NCI-H1930 (cell line): Measurements from ENCODE around the gene AGAP1.

ENCODE experiments used
- DNase-seq, 2 experiments: peaks; one replicate each; lab custom pipeline; 2025; lab: John Stamatoyannopoulos, UW

Gene AGAP1

GRCh38 chr2:235493775-235494715 is at the start of gene AGAP1:
AGAP1 (plus strand) TSS chr2:235494043.
- DNase-seq = peak; percentile 77 to 87

DNA sequence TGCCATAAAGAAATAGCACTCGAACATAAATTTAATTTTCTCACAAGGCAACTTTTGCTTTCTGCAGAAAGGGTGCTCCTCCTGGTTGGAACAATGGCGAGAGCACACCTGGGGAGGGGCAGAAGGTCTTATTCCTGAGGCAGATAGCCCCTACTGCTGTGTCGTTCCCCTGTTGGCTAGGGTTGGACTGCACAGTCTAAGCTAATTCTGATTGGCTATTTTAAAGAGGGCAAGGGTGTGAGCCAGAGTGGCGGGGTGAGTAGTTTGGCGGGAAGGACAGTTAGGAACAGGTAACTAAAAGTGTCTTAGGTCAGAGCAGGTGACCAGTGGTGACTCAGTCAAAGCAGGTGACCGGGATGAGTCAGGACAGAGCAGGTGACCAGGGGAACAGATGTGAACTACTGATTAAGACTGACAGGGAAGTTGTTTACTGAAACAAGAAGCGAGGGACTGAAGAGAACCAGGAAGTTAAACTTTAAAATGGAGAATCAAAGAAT is 49.7 kb upstream of the AGAP1 start:
- DNase-seq = no peak

DNA sequence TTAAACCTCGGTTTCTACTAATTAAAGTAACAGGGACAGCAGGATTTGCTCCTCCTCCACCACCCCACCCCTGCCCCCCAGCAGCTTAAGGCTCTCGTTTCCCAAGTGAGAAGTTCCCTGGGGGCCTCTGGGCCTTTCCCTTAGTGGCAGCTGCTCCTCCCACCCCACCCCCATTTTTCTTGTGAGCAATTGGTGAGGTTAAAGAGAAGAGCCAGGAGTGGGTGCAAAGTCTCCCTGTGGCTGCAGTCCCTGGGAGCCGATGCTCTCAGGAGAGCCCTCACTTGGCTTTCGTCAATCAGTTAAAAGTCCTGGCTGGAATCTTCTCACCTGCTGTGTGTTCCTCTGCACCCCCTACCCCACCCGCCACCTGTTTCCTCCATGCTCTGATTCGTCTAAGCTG is 48.7 kb upstream of the AGAP1 start:
- DNase-seq = no peak

GRCh38 chr2:235446082-235446481 is 47.8 kb upstream of the AGAP1 start:
- DNase-seq = no peak

DNA sequence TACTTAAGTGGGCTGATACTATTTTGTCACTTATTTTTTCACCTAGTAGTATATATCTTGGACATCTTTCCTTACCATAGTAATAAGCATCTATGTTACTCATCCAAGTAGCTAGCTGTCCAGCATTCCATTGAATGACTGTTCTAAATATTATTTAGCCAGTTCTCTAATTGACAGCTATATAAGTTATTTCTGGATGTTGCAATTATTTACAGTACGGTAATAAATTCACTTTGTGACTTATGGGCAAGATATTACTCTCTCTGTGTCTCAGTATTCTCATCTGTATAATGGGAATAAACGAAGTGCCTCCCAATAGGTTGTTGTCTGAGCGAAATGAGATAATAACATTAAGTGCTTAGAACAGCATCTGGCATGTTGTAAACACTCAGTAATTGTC is 46.6 kb upstream of the AGAP1 start:
- no peak for DNase-seq

DNA sequence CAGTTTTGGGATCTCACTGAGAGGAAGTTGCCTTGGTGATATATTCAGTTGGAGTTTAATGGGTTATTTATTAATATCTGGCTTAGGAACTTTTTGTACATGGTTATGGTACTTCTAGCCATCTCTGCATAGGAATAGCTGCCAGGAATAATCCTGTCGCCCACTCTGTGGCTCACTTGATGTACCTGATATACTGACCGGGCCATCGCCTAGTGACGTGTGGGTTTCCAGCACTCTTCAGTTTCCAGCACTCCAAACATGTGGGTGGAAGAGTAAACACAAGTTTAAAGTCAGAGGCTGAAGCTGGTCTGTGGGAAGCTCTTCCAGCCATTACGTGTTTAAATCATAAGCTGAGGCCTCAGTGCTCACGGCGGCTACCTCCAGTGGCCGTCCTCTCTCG is 44.3 kb upstream of the AGAP1 start:
- DNase-seq = no peak

DNA sequence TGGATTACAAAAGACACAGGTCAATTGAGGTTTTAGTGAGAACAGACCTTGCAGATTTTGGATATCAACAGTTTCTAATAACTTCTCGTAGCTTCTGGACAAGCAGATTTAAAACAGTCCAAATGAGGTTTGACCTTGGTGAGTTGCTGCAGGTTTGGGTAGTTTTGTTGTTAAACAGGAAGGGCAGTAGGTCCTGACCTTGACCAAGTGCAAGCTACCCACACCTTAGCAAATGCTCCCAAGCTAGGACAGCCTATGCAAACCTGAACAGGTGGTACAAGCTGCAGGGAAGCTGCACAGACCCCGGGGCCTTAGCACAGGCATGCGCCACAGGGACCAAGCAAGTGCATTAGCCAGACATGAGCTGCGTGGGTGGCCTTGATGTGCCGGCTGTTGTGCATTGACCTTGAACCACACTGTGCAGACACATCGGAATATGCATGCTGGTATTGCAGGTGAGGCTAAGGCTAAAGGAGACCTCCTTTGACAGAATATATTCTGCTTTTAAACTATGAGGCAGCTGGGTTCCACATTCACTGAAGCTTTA is 40.2 kb upstream of the AGAP1 start:
- no peak for DNase-seq

- no peak for DNase-seq
Observed at GRCh38 chr2:235458839-235459273, 35.0 kb upstream of the AGAP1 start.

- DNase-seq = no peak
Observed at GRCh38 chr2:235460548-235461047, 33.2 kb upstream of the AGAP1 start.

- DNase-seq = no peak
Observed at GRCh38 chr2:235461763-235462414, 32.0 kb upstream of the AGAP1 start.

- DNase-seq = no peak
Observed at GRCh38 chr2:235462415-235462790, 31.4 kb upstream of the AGAP1 start.

DNA sequence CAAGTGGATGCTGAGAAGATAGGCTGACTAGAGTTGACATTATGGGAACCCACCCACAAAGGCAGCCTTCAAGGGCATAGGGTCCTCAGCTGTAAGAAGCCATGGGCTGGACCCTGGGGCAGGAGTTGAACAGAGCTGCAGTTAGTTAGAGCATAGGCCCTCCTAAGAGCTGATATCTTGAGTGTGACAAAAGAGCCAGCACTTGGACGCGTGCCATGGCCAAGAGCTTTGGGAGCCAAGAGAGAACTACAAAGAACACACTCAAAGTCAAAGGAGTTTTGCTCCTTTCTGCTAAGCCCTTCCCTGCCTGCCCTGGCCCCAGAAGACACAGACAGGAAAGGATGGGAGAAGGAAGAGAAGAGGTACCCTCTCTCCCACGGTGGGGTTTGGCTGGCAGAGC is 29.9 kb upstream of the AGAP1 start:
- DNase-seq = no peak

GRCh38 chr2:235467588-235467987 is 26.3 kb upstream of the AGAP1 start:
- DNase-seq = no peak

DNA sequence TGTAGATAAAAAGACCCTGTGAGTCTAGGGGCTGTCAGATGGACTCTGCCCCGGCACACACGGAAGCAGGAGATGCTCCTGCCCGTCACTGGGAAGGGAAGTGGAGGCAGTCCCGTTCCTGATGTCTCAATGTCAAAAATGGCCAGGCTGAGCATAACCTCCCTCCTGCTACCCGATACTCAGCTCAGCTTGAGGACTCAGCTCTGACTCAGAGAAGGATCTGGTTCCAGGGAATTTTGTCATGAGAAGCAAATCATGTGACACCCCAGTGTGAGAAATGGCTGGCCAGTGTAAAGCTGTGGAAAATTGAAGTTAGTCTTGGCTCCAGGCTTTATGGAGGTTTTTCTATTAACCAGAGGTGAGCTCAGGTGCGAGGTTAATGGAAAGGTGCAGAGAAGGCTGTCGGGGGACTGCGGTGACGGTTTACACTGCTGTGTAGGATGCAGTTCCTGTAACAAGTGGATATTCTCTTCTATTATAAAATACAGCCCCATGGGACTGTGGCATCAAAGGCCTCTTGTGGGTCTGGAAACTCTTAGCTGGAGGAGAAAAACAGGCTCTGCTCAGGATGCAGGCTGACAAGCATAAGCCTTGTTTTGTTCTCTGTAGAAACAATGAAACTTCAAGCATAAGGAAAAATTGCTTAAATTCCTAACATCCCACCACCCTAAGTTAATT is 24.7 kb upstream of the AGAP1 start:
- DNase-seq = no peak

- peak in 1 of 2 experiments; percentile 21 for DNase-seq
Observed at GRCh38 chr2:235471186-235471747, 22.6 kb upstream of the AGAP1 start.

DNA sequence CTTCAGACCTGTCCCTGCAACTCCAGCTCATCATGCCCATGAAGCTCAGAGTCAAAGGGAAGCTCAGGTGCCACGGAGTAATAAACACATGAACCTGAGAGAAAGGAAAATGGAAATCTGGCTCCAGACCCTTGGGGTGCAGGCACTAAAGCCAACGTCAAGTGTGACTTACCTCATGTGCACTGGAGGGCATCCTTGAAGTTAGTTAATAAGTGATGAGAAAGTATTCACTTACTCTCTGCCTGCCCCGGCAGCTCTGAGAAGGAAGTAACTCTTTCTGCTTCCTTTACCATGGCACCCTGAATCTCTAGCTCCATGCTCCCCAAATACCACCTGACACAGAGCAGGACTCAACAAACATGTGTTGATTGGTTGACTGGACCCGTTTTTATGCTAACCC is 21.4 kb upstream of the AGAP1 start:
- DNase-seq = no peak

- DNase-seq = no peak
Observed at GRCh38 chr2:235478609-235479008, 15.2 kb upstream of the AGAP1 start.

DNA sequence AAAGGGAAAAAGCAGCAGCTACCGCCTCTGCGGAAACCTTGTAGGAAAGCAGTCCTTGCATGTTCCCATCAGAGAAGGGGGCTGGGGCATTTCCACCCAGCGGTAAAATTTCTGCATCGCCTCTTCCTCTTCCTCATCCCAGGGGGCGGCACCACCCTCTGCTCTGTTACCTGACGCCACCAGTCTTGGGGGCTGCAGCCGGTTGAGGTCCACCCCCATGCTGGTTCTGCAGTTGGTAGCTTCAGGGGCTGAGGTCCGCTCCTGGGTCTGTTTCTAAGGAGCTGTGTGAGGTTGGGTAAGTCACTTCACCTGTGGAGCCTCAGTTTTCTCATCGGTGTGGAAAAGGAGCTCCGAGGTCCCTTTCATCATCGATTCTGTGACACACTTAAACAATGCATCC is 14.2 kb upstream of the AGAP1 start:
- DNase-seq = no peak

- no peak for DNase-seq
Observed at GRCh38 chr2:235480614-235481013, 13.2 kb upstream of the AGAP1 start.

- DNase-seq = no peak
Observed at GRCh38 chr2:235483313-235483712, 10.5 kb upstream of the AGAP1 start.

DNA sequence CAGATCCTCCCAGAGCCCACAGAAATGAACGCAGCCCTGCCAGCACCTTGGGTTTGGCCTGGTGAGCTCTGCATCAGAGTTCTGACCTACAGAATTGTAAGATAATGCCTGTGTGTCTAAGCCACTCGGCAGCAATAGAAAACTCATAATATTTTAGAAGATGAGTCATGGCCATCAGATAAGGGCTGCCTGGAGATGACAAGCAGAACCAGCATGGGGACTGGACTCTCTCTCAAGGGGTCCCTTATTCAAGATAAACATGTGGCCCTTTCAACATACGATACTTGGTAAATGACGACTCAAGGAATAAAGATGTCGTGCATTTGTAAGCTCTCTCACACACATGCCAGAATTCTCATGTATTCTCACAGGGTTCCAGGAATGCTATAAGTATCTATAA is 8.5 kb upstream of the AGAP1 start:
- no peak for DNase-seq

DNA sequence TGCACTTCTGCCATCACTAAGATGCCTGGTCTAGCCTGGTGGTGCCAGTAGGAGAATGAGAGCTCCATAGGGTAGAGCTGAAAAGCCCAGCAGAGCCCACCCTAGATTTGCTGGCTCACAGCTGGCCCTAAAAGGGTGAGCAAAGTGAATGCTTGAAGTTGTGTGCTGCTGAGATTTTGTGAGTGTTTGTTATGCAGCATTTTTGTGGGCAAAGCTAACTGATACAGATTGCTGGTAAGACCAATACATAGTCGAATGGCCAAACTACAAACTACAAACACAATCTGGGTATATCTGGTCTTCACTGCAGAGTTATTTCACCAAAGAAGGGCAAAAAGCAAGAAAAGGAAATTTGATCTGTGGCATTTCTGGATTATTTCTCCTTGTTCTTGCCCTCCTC is 7.1 kb upstream of the AGAP1 start:
- no peak for DNase-seq
